HCT116 (cell line): Measurements from ENCODE around the gene CHRNB1. TPM values are rescaled to one million over a fixed set of nuclear protein-coding genes. Genes with fewer than 3 reads are reported as not detected.

ENCODE experiments used
- ATAC-seq: fragments of 200-7000 bp; cut with Tn5 transposase; 2 replicates; pipeline ENCODE4 v1.9.1; 2020; ENCODE audit warnings: mild to moderate bottlenecking, moderate library complexity
- BruUV-seq: library from RNA; stranded (reverse); fragments of 400-500 nt; replicated peaks from 2 replicates; lab custom pipeline; 2021; lab: Mats Ljungman, UMichigan
- CTCF ChIA-PET: fragments of 300-600 bp; sonication (Branson Sonifier 250); formaldehyde crosslinking; loops from one replicate; lab custom pipeline; 2021; ENCODE audit warnings: antibody characterized with exemption; lab: Charles Lee
- POLR2A ChIA-PET: fragments of 300-600, 350-600 bp; sonication (Branson Sonifier 250); formaldehyde crosslinking; loops from one replicate; lab custom pipeline; 2021; ENCODE audit warnings: antibody characterized with exemption; lab: Charles Lee
- RAD21 ChIA-PET, 2 experiments: fragments of 300-600 bp; sonication (Branson Sonifier 250); formaldehyde crosslinking; loops; one replicate each; lab custom pipeline; 2023; ENCODE audit warnings: low total read pairs in 2 of 2; ENCODE audit not compliant: uncharacterized antibody in 2 of 2, unreplicated experiment in 2 of 2, low non-redundant PET in 1 of 2; lab: Charles Lee
- DNase-seq: peaks from one replicate; pipeline ENCODE4 v3.0.0-alpha.2; 2010; ENCODE audit warnings: low read depth, low spot score
- H2AFZ ChIP-seq: fragments of 200-600 bp; shearing (Covaris generic), sonication (generic); 2 replicates; pipeline ENCODE4 v1.6.1; 2017; ENCODE audit warnings: low read depth, mixed run types, mixed read lengths, antibody characterized with exemption, low read length; ENCODE audit not compliant: poor library complexity, severe bottlenecking
- H3K27ac ChIP-seq: 2 replicates; pipeline ENCODE4 v1.5.1; 2012; ENCODE audit warnings: low read depth, low read length
- H3K27me3 ChIP-seq: fragments of 200-600 bp; sonication (generic); 2 replicates; pipeline ENCODE4 v1.6.1; 2016; ENCODE audit warnings: mixed run types, low read length, mixed read lengths; ENCODE audit not compliant: insufficient read depth
- H3K36me3 ChIP-seq, 2 experiments: fragments of 200-500 bp in 1 of 2; fragments of 200-600 bp in 1 of 2; sonication (Bioruptor generic) in 1 of 2; sonication (generic) in 1 of 2; 2 replicates each; pipeline versions ENCODE4 v1.5.1 to v1.6.1; 2014 to 2016; ENCODE audit warnings: low read length in 2 of 2, inconsistent platforms in 1 of 2, mixed read lengths in 1 of 2, mixed run types in 1 of 2; ENCODE audit not compliant: insufficient read depth in 2 of 2, control insufficient read depth in 1 of 2
- H3K4me1 ChIP-seq, 2 experiments: fragments of 200-600 bp in 1 of 2; sonication (generic) in 1 of 2; 2 replicates each; pipeline versions ENCODE4 v1.5.1 to v1.6.1; 2012 to 2017; ENCODE audit warnings: low read length in 2 of 2, inconsistent platforms in 1 of 2, mild to moderate bottlenecking in 1 of 2, mixed read lengths in 1 of 2, mixed run types in 1 of 2, moderate library complexity in 1 of 2; ENCODE audit not compliant: insufficient read depth in 2 of 2, control insufficient read depth in 1 of 2
- H3K4me2 ChIP-seq: fragments of 200-600 bp; sonication (generic); 2 replicates; pipeline ENCODE4 v1.6.1; 2017; ENCODE audit warnings: mixed run types, low read length, mixed read lengths
- H3K4me3 ChIP-seq, 2 experiments: fragments of 200-600 bp in 1 of 2; sonication (generic) in 1 of 2; replicated peaks in 1 of 2; 2 replicates each; pipeline ENCODE4 v1.5.1; 2011 to 2016; ENCODE audit warnings: low read length in 2 of 2, control low read depth in 1 of 2, low read depth in 1 of 2, mild to moderate bottlenecking in 1 of 2, mixed read lengths in 1 of 2, mixed run types in 1 of 2
- H3K79me2 ChIP-seq: fragments of 200-600 bp; sonication (generic); 2 replicates; pipeline ENCODE4 v1.6.1; 2017; ENCODE audit warnings: mild to moderate bottlenecking, mixed run types, low read length, moderate library complexity, mixed read lengths; ENCODE audit not compliant: insufficient read depth
- H3K9ac ChIP-seq: fragments of 200-600 bp; sonication (generic); 2 replicates; pipeline ENCODE4 v1.6.1; 2016; ENCODE audit warnings: low read length, mixed read lengths
- H3K9me2 ChIP-seq: fragments of 200-600 bp; sonication (generic), shearing (Covaris generic); 2 replicates; pipeline ENCODE4 v1.6.1; 2017; ENCODE audit warnings: mixed run types, mild to moderate bottlenecking, moderate library complexity; ENCODE audit not compliant: insufficient read depth
- H3K9me3 ChIP-seq, 2 experiments: fragments of 200-500 bp in 1 of 2; fragments of 200-600 bp in 1 of 2; sonication (Bioruptor generic) in 1 of 2; sonication (generic) in 1 of 2; 2 replicates each; pipeline ENCODE4 v1.6.1; 2014 to 2017; ENCODE audit warnings: low read length in 2 of 2, mixed read lengths in 2 of 2, inconsistent platforms in 1 of 2, low read depth in 1 of 2, mild to moderate bottlenecking in 1 of 2, mixed run types in 1 of 2, moderate library complexity in 1 of 2; ENCODE audit not compliant: control insufficient read depth in 1 of 2, insufficient read depth in 1 of 2
- H4K20me1 ChIP-seq: fragments of 200-600 bp; sonication (generic), shearing (Covaris generic); 2 replicates; pipeline ENCODE4 v1.6.1; 2017; ENCODE audit warnings: mixed run types, mild to moderate bottlenecking, moderate library complexity; ENCODE audit not compliant: insufficient read depth
- CBX3 ChIP-seq: IDR thresholded peaks from 2 replicates; pipeline ENCODE4 v1.6.1; 2012; ENCODE audit warnings: low read depth
- EZH2phosphoT487 ChIP-seq: fragments of 200-600 bp; IDR thresholded peaks from 2 replicates; pipeline ENCODE4 v1.6.1; 2018; ENCODE audit warnings: antibody characterized with exemption, borderline replicate concordance
- SIN3A ChIP-seq: IDR thresholded peaks from 2 replicates; pipeline ENCODE4 v1.6.1; 2012; ENCODE audit warnings: low read depth
- intact Hi-C: fragments of 100-400 bp; cut with micrococcal nuclease; formaldehyde crosslinking; loops from 2 replicates; pipeline ENCODE4 v1.10.0; 2022
- total RNA-seq: library from RNA; stranded (reverse); gene quantifications from one replicate; pipeline ENCODE4 v1.2.1, GENCODE V29; 2021; ENCODE audit not compliant: unreplicated experiment
- TF ChIP-seq, protein P1 (sequence below): IDR thresholded peaks from 2 replicates; pipeline ENCODE4 v1.6.1; 2012
- TF ChIP-seq, protein P2 (sequence below), 3 experiments: fragments of 200-600 bp in 1 of 3; sonication (generic) in 1 of 3; IDR thresholded peaks in 2 of 3; conservative IDR thresholded peaks in 1 of 3; 2 replicates each; pipeline ENCODE4 v1.5.1; 2012 to 2017; ENCODE audit warnings: low read depth in 2 of 3, low read length in 2 of 3, antibody characterized with exemption in 1 of 3, borderline replicate concordance in 1 of 3, control low read depth in 1 of 3, mild to moderate bottlenecking in 1 of 3, mixed read lengths in 1 of 3, mixed run types in 1 of 3, moderate library complexity in 1 of 3; ENCODE audit not compliant: insufficient read depth in 1 of 3
- TF ChIP-seq, protein P3 (sequence below): IDR thresholded peaks from 2 replicates; pipeline ENCODE4 v1.6.1; 2012; ENCODE audit warnings: low read depth

Gene CHRNB1
- total RNA-seq, 1 experiment from 2014 or later, result 10.4 TPM

DNA sequence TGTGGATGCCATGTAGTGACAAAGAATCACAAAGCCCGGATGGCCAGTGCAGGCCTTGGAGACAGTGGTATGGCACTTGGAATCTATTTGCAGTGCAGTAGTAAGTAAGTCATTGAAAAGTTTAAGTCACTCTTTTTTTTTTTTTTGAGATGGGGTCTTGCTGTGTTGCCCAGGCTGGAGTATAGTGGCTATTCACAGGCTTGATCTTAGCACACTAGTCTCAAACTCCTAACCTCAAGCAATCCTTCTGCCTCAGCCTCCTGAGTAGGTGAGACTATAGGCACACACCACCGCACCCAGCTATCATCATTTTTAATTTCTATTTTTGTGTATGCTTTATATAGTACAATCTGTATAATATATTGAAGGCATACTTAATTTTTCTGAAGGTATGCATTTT, 46.2 kb upstream of the CHRNB1 start:
- Histone ChIP-seq H3K4me3 (no peak overlapping the region), H3K9me2 (no peaks in the 10 kb centered on the region), H3K4me2 (no peak overlapping the region), H4K20me1 (no peaks in the 10 kb centered on the region), H3K36me3 (no peaks in the 10 kb centered on the region), H3K9ac (no peak overlapping the region), H3K79me2 (peaks cover 7% of the 10 kb centered on the region), H3K27ac (no peak overlapping the region), H3K27me3 (no peaks in the 10 kb centered on the region), H2AFZ (no peak overlapping the region), H3K4me1 (peaks cover 29 to 50% of the 10 kb centered on the region in 2 experiments), H3K9me3 (no peaks in the 10 kb centered on the region)
- POLR2A ChIA-PET, result interaction anchor here (1.3 kb wide), 1 partner anchor 18 kb away, joined by 3 read pairs; no protein-coding TSS in a partner anchor
- ATAC-seq (no peak), DNase-seq (no peak)
- CTCF ChIA-PET, result no interaction called here
- intact Hi-C loops, result no loop called here
- no peak for TF ChIP-seq EZH2phosphoT487
- TF ChIP-seq CBX3, result no peak
- TF ChIP-seq, protein P1, sequence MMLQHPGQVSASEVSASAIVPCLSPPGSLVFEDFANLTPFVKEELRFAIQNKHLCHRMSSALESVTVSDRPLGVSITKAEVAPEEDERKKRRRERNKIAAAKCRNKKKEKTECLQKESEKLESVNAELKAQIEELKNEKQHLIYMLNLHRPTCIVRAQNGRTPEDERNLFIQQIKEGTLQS, result no peak
- RAD21 ChIA-PET, result no interaction called here
- no TSS peak for BruUV-seq

DNA sequence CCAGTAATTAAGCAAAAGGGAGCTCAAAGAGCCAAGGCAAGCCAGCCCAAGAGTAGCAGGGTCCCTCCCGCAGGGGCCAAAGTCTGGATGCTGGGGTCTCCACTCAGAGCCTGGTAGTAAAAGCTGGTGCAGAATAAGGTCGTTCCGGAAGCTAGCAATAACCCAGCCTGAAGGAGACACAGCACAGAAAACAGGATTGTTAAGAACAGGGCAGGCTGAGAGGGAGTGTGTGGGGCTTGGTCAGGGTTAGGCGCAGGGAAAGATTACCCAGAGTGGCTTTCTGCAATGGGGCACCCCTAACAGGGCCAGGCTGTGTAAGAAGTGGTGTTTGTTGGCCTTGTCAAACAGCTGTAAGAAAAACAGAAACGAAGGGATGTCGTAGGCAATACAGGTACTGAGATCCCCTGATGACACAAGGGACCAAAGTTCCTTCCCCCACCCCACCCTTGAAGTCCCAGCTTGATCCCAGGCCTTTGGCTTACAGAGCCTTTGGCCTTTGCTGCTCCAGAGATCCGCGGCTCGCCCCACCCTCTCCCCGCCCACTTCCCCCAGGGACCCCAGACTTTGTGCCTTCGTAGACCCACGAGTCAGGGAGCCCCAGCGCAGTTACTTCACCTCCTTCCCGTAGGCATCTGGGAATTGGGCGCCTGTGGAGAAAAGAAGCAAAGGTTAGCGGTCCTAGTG, 41.7 kb upstream of the CHRNB1 start:
- Histone ChIP-seq H3K79me2 (peaks cover 8% of the 10 kb centered on the region), H2AFZ (no peak overlapping the region), H3K36me3 (no peaks in the 10 kb centered on the region), H4K20me1 (no peaks in the 10 kb centered on the region), H3K9me3 (no peaks in the 10 kb centered on the region), H3K4me3 (peak overlapping the region; percentile 61 to 83)
- intact Hi-C loops, result no loop called here
- BruUV-seq, result TSS peak; percentile 88
- ChIA-PET RAD21 (interaction anchor here in 1 of 2 experiments (0.5 to 1.3 kb wide), 3 partner anchors 47 to 74 kb away, joined by 3 to 4 read pairs (median 3); partner anchors contain the start of gene NEURL4), CTCF (interaction anchor here (0.9 to 1.4 kb wide), 5 partner anchors 9 to 47 kb away, joined by 3 to 20 read pairs (median 5); partner anchors contain the start of genes PLSCR3, TMEM102 and TNK1)
- ATAC-seq, result peak; percentile 6
- TF ChIP-seq SIN3A, result peak; percentile 71; the same call in 1 of the 2 replicates
- TF ChIP-seq, protein P2, sequence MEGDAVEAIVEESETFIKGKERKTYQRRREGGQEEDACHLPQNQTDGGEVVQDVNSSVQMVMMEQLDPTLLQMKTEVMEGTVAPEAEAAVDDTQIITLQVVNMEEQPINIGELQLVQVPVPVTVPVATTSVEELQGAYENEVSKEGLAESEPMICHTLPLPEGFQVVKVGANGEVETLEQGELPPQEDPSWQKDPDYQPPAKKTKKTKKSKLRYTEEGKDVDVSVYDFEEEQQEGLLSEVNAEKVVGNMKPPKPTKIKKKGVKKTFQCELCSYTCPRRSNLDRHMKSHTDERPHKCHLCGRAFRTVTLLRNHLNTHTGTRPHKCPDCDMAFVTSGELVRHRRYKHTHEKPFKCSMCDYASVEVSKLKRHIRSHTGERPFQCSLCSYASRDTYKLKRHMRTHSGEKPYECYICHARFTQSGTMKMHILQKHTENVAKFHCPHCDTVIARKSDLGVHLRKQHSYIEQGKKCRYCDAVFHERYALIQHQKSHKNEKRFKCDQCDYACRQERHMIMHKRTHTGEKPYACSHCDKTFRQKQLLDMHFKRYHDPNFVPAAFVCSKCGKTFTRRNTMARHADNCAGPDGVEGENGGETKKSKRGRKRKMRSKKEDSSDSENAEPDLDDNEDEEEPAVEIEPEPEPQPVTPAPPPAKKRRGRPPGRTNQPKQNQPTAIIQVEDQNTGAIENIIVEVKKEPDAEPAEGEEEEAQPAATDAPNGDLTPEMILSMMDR (IDR thresholded peaks at IDR 0.05 in 2 of 3, conservative IDR thresholded peaks at IDR 0.05 in 1 of 3; ENCODE audit: borderline replicate concordance in 1 of 3, insufficient read depth in 1 of 3, low read depth in 2 of 3, low read length in 2 of 3), result no peak
- TF ChIP-seq, protein P3, sequence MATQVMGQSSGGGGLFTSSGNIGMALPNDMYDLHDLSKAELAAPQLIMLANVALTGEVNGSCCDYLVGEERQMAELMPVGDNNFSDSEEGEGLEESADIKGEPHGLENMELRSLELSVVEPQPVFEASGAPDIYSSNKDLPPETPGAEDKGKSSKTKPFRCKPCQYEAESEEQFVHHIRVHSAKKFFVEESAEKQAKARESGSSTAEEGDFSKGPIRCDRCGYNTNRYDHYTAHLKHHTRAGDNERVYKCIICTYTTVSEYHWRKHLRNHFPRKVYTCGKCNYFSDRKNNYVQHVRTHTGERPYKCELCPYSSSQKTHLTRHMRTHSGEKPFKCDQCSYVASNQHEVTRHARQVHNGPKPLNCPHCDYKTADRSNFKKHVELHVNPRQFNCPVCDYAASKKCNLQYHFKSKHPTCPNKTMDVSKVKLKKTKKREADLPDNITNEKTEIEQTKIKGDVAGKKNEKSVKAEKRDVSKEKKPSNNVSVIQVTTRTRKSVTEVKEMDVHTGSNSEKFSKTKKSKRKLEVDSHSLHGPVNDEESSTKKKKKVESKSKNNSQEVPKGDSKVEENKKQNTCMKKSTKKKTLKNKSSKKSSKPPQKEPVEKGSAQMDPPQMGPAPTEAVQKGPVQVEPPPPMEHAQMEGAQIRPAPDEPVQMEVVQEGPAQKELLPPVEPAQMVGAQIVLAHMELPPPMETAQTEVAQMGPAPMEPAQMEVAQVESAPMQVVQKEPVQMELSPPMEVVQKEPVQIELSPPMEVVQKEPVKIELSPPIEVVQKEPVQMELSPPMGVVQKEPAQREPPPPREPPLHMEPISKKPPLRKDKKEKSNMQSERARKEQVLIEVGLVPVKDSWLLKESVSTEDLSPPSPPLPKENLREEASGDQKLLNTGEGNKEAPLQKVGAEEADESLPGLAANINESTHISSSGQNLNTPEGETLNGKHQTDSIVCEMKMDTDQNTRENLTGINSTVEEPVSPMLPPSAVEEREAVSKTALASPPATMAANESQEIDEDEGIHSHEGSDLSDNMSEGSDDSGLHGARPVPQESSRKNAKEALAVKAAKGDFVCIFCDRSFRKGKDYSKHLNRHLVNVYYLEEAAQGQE, result no peak
- TF ChIP-seq, all 23 proteins: peak for 1
- Histone ChIP-seq H3K27me3 (no peaks in the 10 kb centered on the region), H3K9me2 (no peaks in the 10 kb centered on the region), H3K4me1 (peaks cover 33 to 48% of the 10 kb centered on the region in 2 experiments), H3K4me2 (peak overlapping the region; percentile 81), H3K9ac (peak overlapping the region; percentile 69), H3K27ac (peak overlapping the region; percentile 70)
- DNase-seq, result no peak
- POLR2A ChIA-PET, result interaction anchor here (0.6 to 2.3 kb wide), 21 partner anchors 9 to 742 kb away, joined by 3 to 33 read pairs (median 3); partner anchors contain the start of genes ACAP1, MPDU1, PLSCR3 and POLR2A
